HEK293 (cell line): ENCODE measurements around the gene PSMG1.

Source experiments
- ATF2 ChIP-seq: fragments of 450-650 bp; formaldehyde crosslinking; IDR thresholded peaks from 2 replicates; pipeline ENCODE4 v1.5.1; 2016; ENCODE audit warnings: missing biosample characterization, missing genetic modification characterization, low read depth
- BCL11A ChIP-seq: fragments of 450-650 bp; formaldehyde crosslinking; IDR thresholded peaks from 2 replicates; pipeline ENCODE4 v1.5.1; 2016; ENCODE audit warnings: low read depth, missing biosample characterization, missing genetic modification characterization
- ELK4 ChIP-seq: IDR thresholded peaks from 2 replicates; pipeline ENCODE4 v1.6.1; 2011; ENCODE audit warnings: mild to moderate bottlenecking, low read depth, low read length, borderline replicate concordance
- GLI2 ChIP-seq: fragments of 450-650 bp; formaldehyde crosslinking; IDR thresholded peaks from 2 replicates; pipeline ENCODE4; 2017; ENCODE audit warnings: missing biosample characterization, missing genetic modification characterization, low read depth, borderline replicate concordance
- HOXA7 ChIP-seq: sonication (generic); formaldehyde crosslinking; IDR thresholded peaks from 2 replicates; pipeline ENCODE4 v1.8.1; 2022; ENCODE audit warnings: missing genetic modification reagents, borderline replicate concordance
- KLF8 ChIP-seq: fragments of 450-650 bp; formaldehyde crosslinking; IDR thresholded peaks from 2 replicates; pipeline ENCODE4 v1.5.1; 2016; ENCODE audit warnings: missing biosample characterization, missing genetic modification characterization
- MYNN ChIP-seq: fragments of 450-650 bp; formaldehyde crosslinking; IDR thresholded peaks from 2 replicates; pipeline ENCODE4 v1.5.1; 2016; ENCODE audit warnings: missing biosample characterization, missing genetic modification characterization, borderline replicate concordance
- PRDM2 ChIP-seq: fragments of 450-650 bp; formaldehyde crosslinking; IDR thresholded peaks from 2 replicates; pipeline ENCODE4 v1.5.1; 2016; ENCODE audit warnings: missing biosample characterization, missing genetic modification characterization, borderline replicate concordance
- YY1 ChIP-seq: fragments of 450-650 bp; formaldehyde crosslinking; IDR thresholded peaks from 2 replicates; pipeline ENCODE4 v1.5.1; 2018; ENCODE audit warnings: missing biosample characterization, missing genetic modification characterization
- ZBTB10 ChIP-seq: fragments of 450-650 bp; formaldehyde crosslinking; IDR thresholded peaks from 2 replicates; pipeline ENCODE4 v1.5.1; 2016; ENCODE audit warnings: missing biosample characterization, missing genetic modification characterization
- ZBTB44 ChIP-seq: fragments of 450-650 bp; IDR thresholded peaks from 2 replicates; pipeline ENCODE4 v1.5.1; 2018; ENCODE audit warnings: missing biosample characterization, mild to moderate bottlenecking, missing genetic modification characterization
- ZBTB48 ChIP-seq: fragments of 450-650 bp; formaldehyde crosslinking; IDR thresholded peaks from 2 replicates; pipeline ENCODE4 v1.5.1; 2016; ENCODE audit warnings: missing biosample characterization, missing genetic modification characterization
- ZBTB8A ChIP-seq: fragments of 450-650 bp; formaldehyde crosslinking; IDR thresholded peaks from 2 replicates; pipeline ENCODE4 v1.5.1; 2016; ENCODE audit warnings: missing biosample characterization, missing genetic modification characterization
- ZFP37 ChIP-seq: fragments of 450-650 bp; formaldehyde crosslinking; IDR thresholded peaks from 2 replicates; pipeline ENCODE4 v1.5.1; 2016; ENCODE audit warnings: missing biosample characterization, missing genetic modification characterization
- ZNF19 ChIP-seq: fragments of 450-650 bp; formaldehyde crosslinking; IDR thresholded peaks from 2 replicates; pipeline ENCODE4; 2016; ENCODE audit warnings: missing biosample characterization, missing genetic modification characterization, low read depth
- ZNF214 ChIP-seq: fragments of 450-650 bp; formaldehyde crosslinking; IDR thresholded peaks from 2 replicates; pipeline ENCODE4 v1.5.1; 2017; ENCODE audit warnings: missing biosample characterization, mild to moderate bottlenecking, missing genetic modification characterization, borderline replicate concordance
- ZNF223 ChIP-seq: fragments of 450-650 bp; formaldehyde crosslinking; IDR thresholded peaks from 2 replicates; pipeline ENCODE4 v1.5.1; 2016; ENCODE audit warnings: missing biosample characterization, missing genetic modification characterization
- ZNF24 ChIP-seq: fragments of 450-650 bp; formaldehyde crosslinking; IDR thresholded peaks from 2 replicates; pipeline ENCODE4 v1.5.1; 2016; ENCODE audit warnings: missing biosample characterization, missing genetic modification characterization
- ZNF398 ChIP-seq: fragments of 450-650 bp; formaldehyde crosslinking; IDR thresholded peaks from 2 replicates; pipeline ENCODE4 v1.5.1; 2017; ENCODE audit warnings: missing biosample characterization, missing genetic modification characterization
- ZNF423 ChIP-seq: fragments of 450-650 bp; formaldehyde crosslinking; IDR thresholded peaks from 2 replicates; pipeline ENCODE4 v1.5.1; 2016; ENCODE audit warnings: missing biosample characterization, missing genetic modification characterization
- ZNF473 ChIP-seq: fragments of 450-650 bp; formaldehyde crosslinking; IDR thresholded peaks from 2 replicates; pipeline ENCODE4 v1.5.1; 2017; ENCODE audit warnings: missing biosample characterization, missing genetic modification characterization
- ZNF513 ChIP-seq: fragments of 450-650 bp; IDR thresholded peaks from 2 replicates; pipeline ENCODE4 v1.5.1; 2018; ENCODE audit warnings: missing biosample characterization, missing genetic modification characterization
- ZNF529 ChIP-seq: fragments of 450-650 bp; formaldehyde crosslinking; IDR thresholded peaks from 2 replicates; pipeline ENCODE4 v1.5.1; 2017; ENCODE audit warnings: missing genetic modification characterization, missing biosample characterization; ENCODE audit not compliant: insufficient replicate concordance
- ZSCAN30 ChIP-seq: fragments of 450-650 bp; IDR thresholded peaks from 2 replicates; pipeline ENCODE4 v1.5.1; 2018; ENCODE audit warnings: missing biosample characterization, mild to moderate bottlenecking, missing genetic modification characterization, moderate library complexity

The PSMG1 gene

GRCh38 chr21:39176271-39176709 is 7.0 kb downstream of the PSMG1 start (continued):
- TF ChIP-seq ZBTB48 (tag by site-specific recombination) (no peak), PRDM2 (tag by site-specific recombination) (no peak), ZNF24 (tag by site-specific recombination) (0 out of 2 replicates have a peak, but pooled peaks have one; percentile 54), ATF2 (tag by site-specific recombination) (no peak), ZNF529 (no peak), ZNF223 (no peak), ZNF214 (no peak), ZNF423 (0 out of 2 replicates have a peak, but pooled peaks have one; percentile 2), MYNN (no peak), KLF8 (tag by site-specific recombination) (peak; percentile 67; the same call in 1 of the 2 replicates), ZFP37 (tag by site-specific recombination) (no peak), ZBTB10 (no peak), GLI2 (tag by site-specific recombination) (no peak), HOXA7 (no peak), ZNF398 (tag by site-specific recombination) (no peak), ZNF19 (tag by site-specific recombination) (no peak), ZBTB8A (tag by site-specific recombination) (0 out of 2 replicates have a peak, but pooled peaks have one; percentile 33), ZBTB44 (tag by site-specific recombination) (peak; percentile 76), BCL11A (tag by site-specific recombination) (no peak), ELK4 (no peak), YY1 (no peak), ZNF473 (tag by site-specific recombination) (no peak), ZNF513 (no peak), ZSCAN30 (tag by site-specific recombination) (no peak)
